HepG2 (cell line): ENCODE measurements around the gene PADI1. TPM values are rescaled to one million over a fixed set of nuclear protein-coding genes. Genes with fewer than 3 reads are reported as not detected.

Source experiments
- ATAC-seq: fragments of 200-7000 bp; cut with Tn5 transposase; 3 replicates; pipeline ENCODE4 v1.9.1; 2020; ENCODE audit warnings: mild to moderate bottlenecking, moderate library complexity
- BruUV-seq: library from RNA; stranded (reverse); fragments of 400-500 nt; replicated peaks from 2 replicates; lab custom pipeline; 2021; lab: Mats Ljungman, UMichigan
- CTCF ChIA-PET: fragments of 300-600 bp; formaldehyde crosslinking; extraction: SDS; loops from one replicate; lab custom pipeline; 2021; ENCODE audit warnings: low total read pairs, inconsistent platforms, low intra/inter-chr PET ratio; lab: Yijun Ruan, JAX
- POLR2A ChIA-PET: fragments of 350-600 bp; sonication (Branson Sonifier 250); formaldehyde crosslinking; loops from one replicate; lab custom pipeline; 2020; ENCODE audit warnings: antibody characterized with exemption, inconsistent platforms; lab: Yijun Ruan, JAX
- DNase-seq: peaks from one replicate; pipeline ENCODE4 v3.0.0-alpha.2; 2015; ENCODE audit warnings: low spot score
- FAIRE-seq: peaks from 3 replicates; lab custom pipeline; 2011; peaks lifted over from hg19 to GRCh38; lab: Jason Lieb, UNC
- H2AFZ ChIP-seq: one replicate; pipeline ENCODE4 v1.6.1; 2011; ENCODE audit warnings: low read length, inconsistent platforms
- H3K27ac ChIP-seq: fragments of 300-600 bp; 3 replicates; pipeline ENCODE4 v1.8.0; 2011; ENCODE audit warnings: mixed run types, mild to moderate bottlenecking, mixed read lengths, low read length, inconsistent platforms; ENCODE audit not compliant: insufficient read depth; ENCODE audit errors: extremely low read length
- H3K27me3 ChIP-seq, 2 experiments: fragments of 200-600 bp in 1 of 2; 2 replicates in 1 of 2; 3 replicates in 1 of 2; pipeline versions ENCODE4 v1.6.0 to v1.8.0; 2011; ENCODE audit warnings: low read length in 2 of 2, mild to moderate bottlenecking in 2 of 2, moderate library complexity in 2 of 2, inconsistent platforms in 1 of 2; ENCODE audit not compliant: insufficient read depth in 2 of 2, control insufficient read depth in 1 of 2
- H3K36me3 ChIP-seq, 2 experiments: fragments of 200-600 bp in 1 of 2; replicated peaks in 1 of 2; 2 replicates in 1 of 2; 3 replicates in 1 of 2; pipeline versions ENCODE4 v1.5.1 to v1.8.0; 2011; ENCODE audit warnings: low read length in 2 of 2, inconsistent platforms in 1 of 2; ENCODE audit not compliant: insufficient read depth in 2 of 2, control insufficient read depth in 1 of 2
- H3K4me1 ChIP-seq: 2 replicates; pipeline ENCODE4 v1.5.1; 2012; ENCODE audit warnings: low read length, inconsistent platforms; ENCODE audit not compliant: insufficient read depth
- H3K4me2 ChIP-seq: 2 replicates; pipeline ENCODE4 v1.6.0; 2011; ENCODE audit warnings: low read depth, low read length, inconsistent platforms
- H3K4me3 ChIP-seq, 3 experiments: fragments of 200-600 bp in 1 of 3; sonication (generic), shearing (Covaris generic) in 1 of 3; replicated peaks in 1 of 3; 2 replicates each; pipeline ENCODE4 v1.5.1; 2011 to 2016; ENCODE audit warnings: low read length in 3 of 3, inconsistent platforms in 2 of 3, low read depth in 2 of 3, mild to moderate bottlenecking in 2 of 3, control low read depth in 1 of 3, mixed read lengths in 1 of 3; ENCODE audit not compliant: insufficient read depth in 1 of 3
- H3K79me2 ChIP-seq: one replicate; pipeline ENCODE4 v1.6.1; 2011; ENCODE audit warnings: low read length, inconsistent platforms; ENCODE audit not compliant: insufficient read depth
- H3K9ac ChIP-seq: 2 replicates; pipeline ENCODE4 v1.6.0; 2011; ENCODE audit warnings: mild to moderate bottlenecking, low read depth, low read length, inconsistent platforms; ENCODE audit not compliant: insufficient read depth
- H3K9me3 ChIP-seq: 2 replicates; pipeline ENCODE4 v1.5.1; 2012; ENCODE audit warnings: mild to moderate bottlenecking, low read length
- H4K20me1 ChIP-seq: 2 replicates; pipeline ENCODE4 v1.6.0; 2011; ENCODE audit warnings: inconsistent platforms, mild to moderate bottlenecking, low read length, moderate library complexity; ENCODE audit not compliant: insufficient read depth
- CAMTA2 ChIP-seq: sonication (generic); formaldehyde crosslinking; IDR thresholded peaks from 2 replicates; pipeline ENCODE4 v1.4.0; 2020; ENCODE audit warnings: mild to moderate bottlenecking, missing genetic modification reagents, borderline replicate concordance
- EP300 ChIP-seq, 3 experiments: sonication (generic) in 1 of 3; formaldehyde crosslinking in 1 of 3; IDR thresholded peaks; 2 replicates each; pipeline versions ENCODE4 v1.5.1 to v1.6.1; 2011 to 2020; ENCODE audit warnings: low read depth in 2 of 3, low read length in 2 of 3, borderline replicate concordance in 1 of 3, improper control_type of control experiment in 1 of 3, mild to moderate bottlenecking in 1 of 3, missing genetic modification reagents in 1 of 3, moderate library complexity in 1 of 3
- HNRNPL ChIP-seq: fragments of 200-400 bp; formaldehyde crosslinking; IDR thresholded peaks from 2 replicates; pipeline ENCODE4 v1.6.1; 2017; ENCODE audit warnings: mild to moderate bottlenecking, low read depth, low read length
- NPAS2 ChIP-seq: sonication (generic); formaldehyde crosslinking; IDR thresholded peaks from 2 replicates; pipeline ENCODE4 v1.8.0; 2022; ENCODE audit warnings: mild to moderate bottlenecking, missing genetic modification reagents, borderline replicate concordance
- RBM22 ChIP-seq: fragments of 200-400 bp; formaldehyde crosslinking; optimal IDR thresholded peaks from 2 replicates; pipeline ENCODE3; 2017; ENCODE audit warnings: mild to moderate bottlenecking, low read length, moderate library complexity
- SAP130 ChIP-seq: IDR thresholded peaks from 2 replicates; pipeline ENCODE4 v1.6.1; 2016; ENCODE audit warnings: low read depth
- SIN3A ChIP-seq: IDR thresholded peaks from 2 replicates; pipeline ENCODE4 v1.6.1; 2011; ENCODE audit warnings: low read depth, mild to moderate bottlenecking, control low read depth, low read length, borderline replicate concordance
- SP1 ChIP-seq, 2 experiments: fragments of 450-650 bp in 1 of 2; sonication (generic) in 1 of 2; formaldehyde crosslinking in 1 of 2; IDR thresholded peaks; 2 replicates each; pipeline versions ENCODE4 v1.4.0 to v1.6.1; 2016 to 2020; ENCODE audit warnings: missing genetic modification reagents in 1 of 2
- SP5 ChIP-seq: IDR thresholded peaks from 2 replicates; pipeline ENCODE4 v1.6.1; 2016; ENCODE audit warnings: low read depth, borderline replicate concordance
- WIZ ChIP-seq: sonication (generic); formaldehyde crosslinking; IDR thresholded peaks from 2 replicates; pipeline ENCODE4 v1.5.1; 2020; ENCODE audit warnings: mild to moderate bottlenecking, missing genetic modification reagents
- ZKSCAN8 ChIP-seq: IDR thresholded peaks from 2 replicates; pipeline ENCODE4 v1.6.1; 2016; ENCODE audit warnings: borderline replicate concordance, missing genetic modification reagents, missing compliant biosample characterization
- ZNF274 ChIP-seq: sonication (generic); formaldehyde crosslinking; IDR thresholded peaks from 2 replicates; pipeline ENCODE4 v1.5.1; 2020; ENCODE audit warnings: mild to moderate bottlenecking, missing genetic modification reagents
- ZNF44 ChIP-seq: sonication (generic); formaldehyde crosslinking; IDR thresholded peaks from 2 replicates; pipeline ENCODE4 v1.5.1; 2020; ENCODE audit warnings: mild to moderate bottlenecking, missing genetic modification reagents
- ZNF724P ChIP-seq: sonication (generic); formaldehyde crosslinking; IDR thresholded peaks from 2 replicates; pipeline ENCODE4 v1.8.0; 2022; ENCODE audit warnings: missing genetic modification reagents, borderline replicate concordance
- WGBS: methylation state at CpG from one replicate; pipeline ENCODE4 v1.1.6; 2017; ENCODE audit warnings: low lambda C conversion rate; 5-methylcytosine and 5-hydroxymethylcytosine counted together
- in situ Hi-C: cut with HindIII; loops from 2 replicates; pipeline ENCODE4 v1.10.0; 2017; ENCODE audit warnings: low pct_unique_long_range_greater_than_20kb; ENCODE audit not compliant: extremely low pct_ligation_motif_present
- intact Hi-C: fragments of 100-400 bp; cut with micrococcal nuclease; formaldehyde crosslinking; loops from one replicate; pipeline ENCODE4 v1.10.0; 2022; ENCODE audit not compliant: unreplicated experiment
- polyA plus RNA-seq, 8 experiments: library from polyadenylated mRNA; depleted of rRNA in 3 of 8; stranded (reverse) in 7 of 8; unstranded in 1 of 8; fragments of >200 nt; fragmentation: Illumina TruSeq in 4 of 8; extraction: Trizol in 4 of 8; gene quantifications; 2 replicates each; pipeline versions ENCODE4 v1.2.1 to v1.2.3, GENCODE V29; 2011 to 2016; ENCODE audit warnings: low read depth in 4 of 8, missing spikeins in 1 of 8, mixed read lengths in 1 of 8; ENCODE audit not compliant: insufficient read depth in 1 of 8
- total RNA-seq, 5 experiments: library from RNA; depleted of rRNA; stranded (reverse); fragments of >200 nt; fragmentation: Illumina TruSeq; extraction: Trizol; gene quantifications; 2 replicates each; pipeline ENCODE4 v1.2.3, GENCODE V29; 2016; ENCODE audit warnings: low read depth in 1 of 5
- TF ChIP-seq, protein P1 (sequence below): sonication (generic); formaldehyde crosslinking; IDR thresholded peaks from 2 replicates; pipeline ENCODE4 v1.4.0; 2020; ENCODE audit warnings: missing genetic modification reagents
- TF ChIP-seq, protein P2 (sequence below): sonication (generic); formaldehyde crosslinking; IDR thresholded peaks from 2 replicates; pipeline ENCODE4 v1.8.1; 2023; ENCODE audit warnings: mild to moderate bottlenecking, missing genetic modification reagents
- TF ChIP-seq, protein P3 (sequence below): sonication (generic); formaldehyde crosslinking; IDR thresholded peaks from 2 replicates; pipeline ENCODE4 v1.9.0; 2021; ENCODE audit warnings: missing genetic modification reagents, mild to moderate bottlenecking, borderline replicate concordance
- TF ChIP-seq, protein P4 (sequence below): sonication (generic); formaldehyde crosslinking; IDR thresholded peaks from 2 replicates; pipeline ENCODE4 v1.5.0; 2020; ENCODE audit warnings: mild to moderate bottlenecking, low read depth, missing genetic modification reagents, borderline replicate concordance

Gene PADI1
- total and polyA plus RNA-seq, 2 of the 13 experiments (the other 11 are each of a cell fraction or from before 2014, with no cell fraction given): not detected

DNA sequence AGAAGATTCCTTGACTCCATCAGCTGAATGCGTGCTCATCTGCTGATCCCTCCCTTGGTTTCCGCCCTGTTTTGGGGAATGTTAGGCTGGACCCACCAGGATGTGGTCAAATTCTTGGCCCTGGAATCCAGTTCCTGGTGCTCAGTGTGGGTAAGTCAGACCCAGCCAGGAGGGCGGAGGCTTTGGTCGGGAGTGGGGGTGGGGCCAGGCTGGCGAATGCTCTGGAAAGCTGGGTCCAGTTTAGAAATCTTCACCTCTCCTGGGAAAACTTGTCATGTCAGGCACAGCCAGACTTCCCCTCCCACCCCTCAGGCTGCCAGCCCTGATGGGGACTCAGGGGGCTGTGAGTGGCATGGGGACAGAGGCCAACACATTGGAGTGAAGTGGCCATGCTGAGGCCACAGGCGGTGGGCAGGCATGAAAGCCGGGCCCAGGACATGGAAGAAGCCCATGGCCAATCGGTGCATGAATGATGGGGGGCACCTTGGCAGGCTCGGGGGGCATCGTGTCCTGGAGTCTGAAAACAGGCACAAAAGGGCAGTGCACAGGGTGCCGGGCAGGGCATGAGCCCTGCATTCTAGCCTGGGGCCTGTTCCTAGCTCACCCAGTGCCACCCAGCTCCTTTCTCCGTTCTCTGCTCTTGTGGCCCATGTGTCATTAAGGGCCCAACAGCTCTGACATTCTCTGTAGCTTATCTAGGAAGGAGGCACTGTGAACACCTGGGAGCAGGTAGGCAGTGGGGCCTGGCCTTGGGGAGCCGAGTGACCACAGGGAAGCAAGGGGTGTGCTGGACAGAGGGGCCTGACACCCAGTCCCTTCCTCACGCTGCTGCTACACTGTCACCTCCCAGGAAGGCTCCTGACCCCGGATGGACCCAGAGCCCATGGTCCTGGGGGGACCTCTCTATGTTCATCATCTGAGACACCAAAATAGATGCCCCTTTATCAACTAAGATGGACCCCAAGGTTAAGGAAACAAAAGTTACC is 14.6 kb upstream of the PADI1 start (continued):
- TF ChIP-seq CAMTA2: no peak
- TF ChIP-seq, protein P1, sequence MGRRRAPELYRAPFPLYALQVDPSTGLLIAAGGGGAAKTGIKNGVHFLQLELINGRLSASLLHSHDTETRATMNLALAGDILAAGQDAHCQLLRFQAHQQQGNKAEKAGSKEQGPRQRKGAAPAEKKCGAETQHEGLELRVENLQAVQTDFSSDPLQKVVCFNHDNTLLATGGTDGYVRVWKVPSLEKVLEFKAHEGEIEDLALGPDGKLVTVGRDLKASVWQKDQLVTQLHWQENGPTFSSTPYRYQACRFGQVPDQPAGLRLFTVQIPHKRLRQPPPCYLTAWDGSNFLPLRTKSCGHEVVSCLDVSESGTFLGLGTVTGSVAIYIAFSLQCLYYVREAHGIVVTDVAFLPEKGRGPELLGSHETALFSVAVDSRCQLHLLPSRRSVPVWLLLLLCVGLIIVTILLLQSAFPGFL (CRISPR knock-in tag): no peak
- no peak for TF ChIP-seq SP5 (CRISPR knock-in tag)
- TF ChIP-seq, protein P2, sequence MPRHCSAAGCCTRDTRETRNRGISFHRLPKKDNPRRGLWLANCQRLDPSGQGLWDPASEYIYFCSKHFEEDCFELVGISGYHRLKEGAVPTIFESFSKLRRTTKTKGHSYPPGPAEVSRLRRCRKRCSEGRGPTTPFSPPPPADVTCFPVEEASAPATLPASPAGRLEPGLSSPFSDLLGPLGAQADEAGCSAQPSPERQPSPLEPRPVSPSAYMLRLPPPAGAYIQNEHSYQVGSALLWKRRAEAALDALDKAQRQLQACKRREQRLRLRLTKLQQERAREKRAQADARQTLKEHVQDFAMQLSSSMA (CRISPR knock-in tag): no peak
- TF ChIP-seq ZNF44 (CRISPR knock-in tag): no peak
- TF ChIP-seq, all 625 proteins: peak for 0

DNA sequence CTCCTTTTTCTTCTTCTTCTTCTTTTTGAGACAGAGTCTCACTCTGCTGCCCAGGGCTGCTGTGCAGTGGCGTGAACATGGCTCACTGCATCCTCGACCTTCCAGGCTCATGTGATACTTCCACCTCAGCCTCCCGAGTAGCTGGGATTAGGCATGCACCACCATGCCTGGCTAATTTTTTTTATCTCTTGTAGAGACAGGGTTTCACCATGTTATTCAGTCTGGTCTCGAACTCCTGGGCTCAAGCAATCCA is 13.0 kb upstream of the PADI1 start:
- Histone ChIP-seq H3K9me3 (peaks cover 7% of the 10 kb centered on the region; the same call in 1 of the 2 replicates), H3K4me3 (no peak overlapping the region), H3K79me2 (no peaks in the 10 kb centered on the region), H3K27me3 (peaks cover 0 to 4% of the 10 kb centered on the region in 2 experiments; a peak in 1 of 5 replicates), H3K4me1 (no peaks in the 10 kb centered on the region), H3K27ac (no peak overlapping the region), H2AFZ (no peak overlapping the region), H4K20me1 (no peaks in the 10 kb centered on the region), H3K36me3 (no peaks in the 10 kb centered on the region), H3K4me2 (no peak overlapping the region), H3K9ac (no peak overlapping the region)
- DNase-seq (no peak), FAIRE-seq (no peak), ATAC-seq (no peak)
- ChIA-PET POLR2A (no interaction called here), CTCF (no interaction called here)
- 7% methylated on average over 4 of the region's 4 CpGs for WGBS
- no TSS peak for BruUV-seq
- in situ Hi-C loops: no loop called here
- intact Hi-C loops: no loop called here
- TF ChIP-seq ZNF274: no peak
- TF ChIP-seq SAP130 (CRISPR knock-in tag): no peak
- no peak for TF ChIP-seq RBM22
- TF ChIP-seq WIZ (CRISPR knock-in tag): no peak
- no peak for TF ChIP-seq HNRNPL
- no peak for TF ChIP-seq EP300 (IDR thresholded peaks at IDR 0.05; ENCODE audit: low read depth in 2 of 2, low read length in 2 of 2)
- TF ChIP-seq EP300 (CRISPR knock-in tag; IDR thresholded peaks at IDR 0.05; ENCODE audit: borderline replicate concordance): no peak
- no peak for TF ChIP-seq ZKSCAN8 (CRISPR knock-in tag)
- TF ChIP-seq, protein P3, sequence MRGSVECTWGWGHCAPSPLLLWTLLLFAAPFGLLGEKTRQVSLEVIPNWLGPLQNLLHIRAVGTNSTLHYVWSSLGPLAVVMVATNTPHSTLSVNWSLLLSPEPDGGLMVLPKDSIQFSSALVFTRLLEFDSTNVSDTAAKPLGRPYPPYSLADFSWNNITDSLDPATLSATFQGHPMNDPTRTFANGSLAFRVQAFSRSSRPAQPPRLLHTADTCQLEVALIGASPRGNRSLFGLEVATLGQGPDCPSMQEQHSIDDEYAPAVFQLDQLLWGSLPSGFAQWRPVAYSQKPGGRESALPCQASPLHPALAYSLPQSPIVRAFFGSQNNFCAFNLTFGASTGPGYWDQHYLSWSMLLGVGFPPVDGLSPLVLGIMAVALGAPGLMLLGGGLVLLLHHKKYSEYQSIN (CRISPR knock-in tag): no peak
- TF ChIP-seq ZNF724P (CRISPR knock-in tag): no peak
- no peak for TF ChIP-seq SP1 (IDR thresholded peaks at IDR 0.05)
- TF ChIP-seq SP1 (CRISPR knock-in tag; IDR thresholded peaks at IDR 0.05): no peak
- TF ChIP-seq NPAS2: no peak
- TF ChIP-seq, protein P4, sequence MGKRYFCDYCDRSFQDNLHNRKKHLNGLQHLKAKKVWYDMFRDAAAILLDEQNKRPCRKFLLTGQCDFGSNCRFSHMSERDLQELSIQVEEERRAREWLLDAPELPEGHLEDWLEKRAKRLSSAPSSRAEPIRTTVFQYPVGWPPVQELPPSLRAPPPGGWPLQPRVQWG (CRISPR knock-in tag): no peak
- TF ChIP-seq SIN3A: no peak
